Subcutaneous abdominal adipose tissue (tissue), 5 donors: ENCODE results near the gene THEM5.

Experiments
- H3K27ac ChIP-seq: one replicate; pipeline ENCODE4 v1.7.0; 2013; ENCODE audit warnings: low read depth, mild to moderate bottlenecking, inconsistent platforms, low read length, moderate library complexity
- H3K27me3 ChIP-seq, 5 donors: one replicate each; pipeline ENCODE4 v1.7.0; 2013; ENCODE audit warnings: low read length in 5 of 5, inconsistent platforms in 1 of 5; ENCODE audit not compliant: control insufficient read depth in 5 of 5, insufficient read depth in 4 of 5
- H3K36me3 ChIP-seq, 5 donors: one replicate each; pipeline ENCODE4 v1.7.0; 2013; ENCODE audit warnings: low read length in 5 of 5; ENCODE audit not compliant: control insufficient read depth in 5 of 5, insufficient read depth in 5 of 5
- H3K4me1 ChIP-seq, 5 donors: one replicate each; pipeline ENCODE4 v1.7.0; 2013; ENCODE audit warnings: low read length in 5 of 5, mild to moderate bottlenecking in 3 of 5, moderate library complexity in 1 of 5; ENCODE audit not compliant: control insufficient read depth in 5 of 5, insufficient read depth in 5 of 5
- H3K4me3 ChIP-seq, 5 donors: one replicate each; pipeline ENCODE4 v1.7.0; 2013; ENCODE audit warnings: low read length in 5 of 5, low read depth in 1 of 5
- H3K9ac ChIP-seq, 5 donors: one replicate each; pipeline ENCODE4 v1.7.0; 2013; ENCODE audit warnings: low read length in 5 of 5, mild to moderate bottlenecking in 4 of 5, moderate library complexity in 3 of 5
- H3K9me3 ChIP-seq, 5 donors: one replicate each; pipeline ENCODE4 v1.7.0; 2013; ENCODE audit warnings: low read length in 5 of 5; ENCODE audit not compliant: control insufficient read depth in 5 of 5
- donor health status: healthy.
- donor health status: healthy.
- donor health status: healthy.
- donor health status: healthy.
- donor health status: healthy.

Gene THEM5

GRCh38 chr1:151798571-151798970 is 54.9 kb downstream of the THEM5 start:
- H3K27me3 ChIP-seq, result peaks cover 0 to 30% (median 13%) of the 10 kb centered on the region in 5 donors
- no peak overlapping the region for H3K4me3 ChIP-seq
- no peaks in the 10 kb centered on the region for H3K9me3 ChIP-seq
- no peak overlapping the region for H3K27ac ChIP-seq
- H3K36me3 ChIP-seq, result peaks cover 0 to 2% (median 0%) of the 10 kb centered on the region in 5 donors
- no peak overlapping the region for H3K9ac ChIP-seq
- peaks cover 0 to 13% (median 6%) of the 10 kb centered on the region in 5 donors for H3K4me1 ChIP-seq
